GM21526 (cell line): ENCODE results near the gene ADRA2C.
"Not testable (repeated sequence)": the region's sequence is repeated elsewhere in the genome, so short reads cannot be mapped to it uniquely, and the experiment has no call there.

Experiments
- ATAC-seq: cut with Tn5 transposase; IDR thresholded peaks from one replicate; pipeline ENCODE4 v1.9.1; 2021; ENCODE audit warnings: moderate library complexity; ENCODE audit not compliant: unreplicated experiment, low FRiP score

Gene ADRA2C

GRCh38 chr4:3810111-3810680, 44.0 kb downstream of the ADRA2C start:
- ATAC-seq, result no peak

DNA sequence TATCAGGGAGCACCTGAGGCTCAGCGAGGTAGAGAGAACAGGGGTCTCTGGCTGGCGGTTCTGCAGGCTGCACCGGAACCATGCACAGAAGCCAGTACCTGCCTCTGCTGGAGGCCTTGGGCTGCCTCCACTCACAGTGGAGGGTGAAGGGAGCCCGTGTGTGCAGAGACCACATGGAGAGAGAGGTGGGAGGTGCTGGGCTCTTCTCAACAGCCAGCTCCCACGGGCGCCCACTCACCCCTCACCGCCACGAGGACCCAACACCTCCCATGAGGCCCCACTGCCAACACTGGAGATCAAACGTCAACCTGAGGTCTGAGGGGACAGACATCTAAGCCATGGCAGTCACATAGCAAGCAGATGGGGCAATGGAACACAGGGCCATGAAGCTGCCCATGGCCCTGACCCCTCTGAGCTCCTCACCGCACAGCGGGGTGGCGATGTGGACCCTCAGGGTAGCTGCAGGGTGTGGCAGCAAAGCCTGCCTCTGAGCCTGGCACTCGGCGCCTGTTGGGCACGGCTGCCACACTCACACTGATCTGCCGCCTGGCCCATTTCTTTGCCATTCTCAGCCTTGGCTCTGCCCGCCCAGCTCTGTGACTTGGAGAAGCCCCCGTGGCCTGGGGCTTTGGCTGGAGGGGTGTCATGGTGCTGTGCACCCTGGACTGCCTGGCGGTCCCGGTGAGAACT, 44.8 kb downstream of the ADRA2C start:
- no peak for ATAC-seq

DNA sequence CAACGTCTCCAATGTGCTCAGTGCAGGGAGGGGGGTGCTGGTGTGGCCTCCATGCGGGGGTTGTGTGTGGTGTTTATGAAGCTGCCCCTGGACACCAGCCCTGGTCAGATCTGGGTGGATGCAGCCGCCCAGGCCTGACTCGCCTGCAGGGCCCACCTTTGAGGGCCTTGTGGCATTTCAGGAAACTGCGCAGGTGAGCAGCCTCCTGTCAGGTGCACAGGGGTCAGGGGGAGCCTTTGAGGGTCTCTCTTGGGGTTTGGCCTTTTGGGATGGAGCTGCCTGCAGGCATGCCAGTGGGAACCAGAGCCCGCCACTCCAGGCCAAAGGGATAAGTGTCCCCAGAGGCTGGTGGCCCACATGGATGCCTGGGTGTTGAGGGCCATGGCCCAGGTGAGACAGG, 45.4 kb downstream of the ADRA2C start:
- no peak for ATAC-seq

DNA sequence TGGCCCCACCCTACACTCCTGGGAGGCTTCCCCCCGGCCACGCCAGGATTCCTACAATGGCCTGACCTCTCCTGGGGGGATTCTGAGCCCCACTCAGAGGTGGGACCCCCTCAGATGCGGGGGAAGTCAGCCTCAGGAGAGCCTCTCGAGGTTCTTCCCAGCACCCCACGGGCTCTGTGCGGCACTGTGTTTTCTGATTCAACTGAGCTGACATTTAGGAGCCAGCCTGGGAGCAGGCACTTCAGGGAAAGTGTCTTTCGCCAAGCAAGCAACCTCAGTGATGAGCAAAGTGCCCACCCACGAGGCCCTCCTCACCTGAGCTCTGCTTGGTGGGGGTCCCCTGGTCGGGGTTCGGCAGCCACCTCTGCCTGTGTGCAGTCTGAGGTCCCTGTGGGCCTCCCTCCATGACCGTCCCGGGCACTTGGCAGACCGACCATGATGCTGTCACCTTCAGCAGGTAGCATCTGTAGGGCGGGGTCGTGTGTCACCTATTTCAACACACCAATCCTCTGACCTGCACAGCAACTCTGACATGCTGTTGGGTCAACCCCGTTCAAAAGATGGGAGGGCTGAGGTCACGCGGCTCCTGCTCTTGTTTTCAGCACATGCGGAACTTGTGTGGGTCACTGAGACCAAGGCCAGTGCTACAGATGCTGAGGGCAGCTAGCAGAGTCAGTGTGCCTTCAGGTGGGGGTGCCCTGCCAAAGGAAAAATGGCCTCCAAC, 46.2 kb downstream of the ADRA2C start:
- ATAC-seq, result no peak

DNA sequence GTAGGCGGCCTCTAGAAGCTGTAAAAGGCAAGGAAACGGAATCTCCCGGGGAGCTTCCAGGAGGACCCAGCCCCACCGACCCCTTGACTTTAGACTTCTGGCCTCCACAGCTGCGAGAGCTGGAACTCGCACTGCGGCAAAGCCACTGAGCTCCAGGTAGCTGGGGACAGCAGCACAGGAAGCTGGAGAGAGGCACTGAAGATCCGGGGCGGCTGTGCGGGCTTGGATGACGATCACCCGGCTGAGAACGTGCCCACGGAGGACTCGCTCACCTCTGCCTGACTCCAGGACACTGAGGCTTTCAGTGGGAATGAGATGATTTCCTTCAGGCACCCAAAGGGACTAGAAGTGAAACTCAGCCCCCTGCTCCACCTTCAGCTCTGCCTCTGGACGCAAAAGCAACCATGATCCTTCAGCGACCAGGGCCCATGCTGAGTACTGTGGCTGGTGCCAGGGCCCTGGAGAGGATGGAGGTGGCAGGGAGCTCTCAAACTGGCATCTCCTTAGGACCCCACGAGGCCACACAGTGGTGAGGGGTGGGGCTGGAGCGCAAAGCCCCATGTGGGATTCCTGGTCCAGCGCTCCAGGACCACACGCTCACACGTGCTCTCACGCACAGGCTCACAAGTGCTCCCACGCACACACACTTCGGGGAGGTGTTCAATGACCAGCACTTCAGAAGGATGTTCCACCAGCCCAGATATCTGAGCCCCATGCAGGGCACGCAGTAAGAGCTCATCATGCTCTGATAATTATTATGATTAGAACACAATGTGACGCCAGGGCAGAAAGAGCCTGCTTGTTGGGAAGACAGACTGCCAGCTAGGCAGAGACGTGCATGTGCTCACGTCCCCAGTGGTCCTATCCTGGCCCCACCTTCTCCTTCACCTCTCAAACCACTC, 47.2 kb downstream of the ADRA2C start:
- no peak for ATAC-seq

GRCh38 chr4:3814053-3814570, 47.9 kb downstream of the ADRA2C start:
- ATAC-seq, result no peak

- not testable (repeated sequence) for ATAC-seq
Observed at GRCh38 chr4:3814838-3815237, 48.7 kb downstream of the ADRA2C start.

DNA sequence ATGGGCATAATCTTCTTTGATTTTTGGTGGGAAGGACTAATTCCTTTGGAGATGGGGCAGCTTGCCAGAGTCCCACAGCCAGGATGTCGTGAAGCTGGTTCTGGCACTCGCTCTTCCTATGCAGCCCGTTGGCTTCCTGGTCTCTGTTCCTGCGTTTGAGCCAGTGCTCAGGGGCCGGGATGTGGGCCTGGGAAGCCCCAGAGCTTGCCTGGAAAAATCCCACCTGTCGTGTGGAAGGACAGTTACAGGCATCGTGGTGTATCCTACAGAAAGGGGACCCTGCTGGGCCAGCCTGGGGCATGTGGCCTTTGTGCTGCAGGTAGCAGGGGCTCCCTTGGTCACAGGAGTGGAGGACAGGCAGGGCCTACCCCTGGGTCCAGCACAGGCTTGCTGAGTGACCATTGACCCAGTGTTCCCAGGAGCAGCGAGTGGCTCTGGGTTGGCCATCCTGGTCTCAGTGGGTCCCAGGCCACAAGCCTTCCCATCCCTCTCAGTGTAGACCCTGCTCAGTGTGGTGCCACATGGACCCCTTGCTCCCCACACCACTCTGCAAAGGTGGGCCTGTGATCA, 50.2 kb downstream of the ADRA2C start:
- ATAC-seq, result no peak

- no peak for ATAC-seq
Observed at GRCh38 chr4:3816983-3817960, 51.1 kb downstream of the ADRA2C start.
